Fibroblast of skin of right quadriceps (primary cell): ENCODE results near the gene NUDT12.

ENCODE experiments used
- DNase-seq: peaks from one replicate; pipeline ENCODE4 v3.0.0-alpha.2; 2013

Gene NUDT12

GRCh38 chr5:103539376-103540330 lies 22.9 kb downstream of the NUDT12 start:
- no peak for DNase-seq

GRCh38 chr5:103532086-103532734 lies 30.4 kb downstream of the NUDT12 start:
- no peak for DNase-seq

- peak; percentile 19 for DNase-seq
Observed at GRCh38 chr5:103526164-103526915, 36.2 kb downstream of the NUDT12 start.

GRCh38 chr5:103525361-103525760 lies 37.2 kb downstream of the NUDT12 start:
- no peak for DNase-seq

- DNase-seq = no peak
Observed at GRCh38 chr5:103523319-103523718, 39.3 kb downstream of the NUDT12 start.

GRCh38 chr5:103522586-103522985 lies 40.0 kb downstream of the NUDT12 start:
- DNase-seq = peak; percentile 25

- no peak for DNase-seq
Observed at GRCh38 chr5:103519550-103519949, 43.0 kb downstream of the NUDT12 start.

- no peak for DNase-seq
Observed at GRCh38 chr5:103514371-103514770, 48.2 kb downstream of the NUDT12 start.

- DNase-seq = no peak
Observed at GRCh38 chr5:103513701-103514100, 48.9 kb downstream of the NUDT12 start.

- no peak for DNase-seq
Observed at GRCh38 chr5:103512500-103512899, 50.1 kb downstream of the NUDT12 start.

GRCh38 chr5:103511554-103511885 lies 51.1 kb downstream of the NUDT12 start:
- peak; percentile 58 for DNase-seq

- DNase-seq = peak; percentile 42
Observed at GRCh38 chr5:103510851-103511553, 51.6 kb downstream of the NUDT12 start.

- peak; percentile 95 for DNase-seq
Observed at GRCh38 chr5:103505581-103506305, 56.8 kb downstream of the NUDT12 start.

- no peak for DNase-seq
Observed at GRCh38 chr5:103503066-103503465, 59.5 kb downstream of the NUDT12 start.

GRCh38 chr5:103502662-103503061 lies 59.9 kb downstream of the NUDT12 start:
- DNase-seq = no peak
